ENCODE data around the gene ESR2. TPM values are rescaled to one million over a fixed set of nuclear protein-coding genes. Genes with fewer than 3 reads are reported as not detected.

ESR2 gene
- total and polyA plus RNA-seq, 2 of the 8 experiments (the other 6 are each of a cell fraction or from before 2014, with no cell fraction given): 0.19 to 0.23 TPM

DNA sequence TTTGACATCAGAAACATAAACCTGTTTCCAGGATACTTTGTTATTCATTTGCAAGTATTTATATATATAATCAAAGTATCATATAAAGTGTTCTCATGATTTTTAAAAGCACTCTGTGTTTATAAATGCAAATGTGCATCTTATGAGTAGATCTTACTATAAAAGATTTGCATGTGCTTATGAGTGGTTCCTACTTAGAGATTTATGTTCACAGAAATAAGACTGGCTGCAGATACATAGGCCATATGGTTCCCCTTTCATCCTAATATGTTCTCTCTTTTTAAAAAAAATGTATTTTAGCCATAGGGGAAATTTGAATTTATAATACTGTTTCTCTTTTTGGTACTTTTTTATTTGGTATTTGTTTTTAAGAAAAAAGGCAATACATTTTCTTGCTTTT is 174.2 kb downstream of the ESR2 start:
- Histone ChIP-seq H3K18ac (ENCODE audit: extremely low read depth, low read length) (no peak overlapping the region), H3K27ac (ENCODE audit: low read depth, low read length) (no peak overlapping the region), H3K14ac (ENCODE audit: insufficient read length) (no peak overlapping the region), H3K9ac (replicated peaks in 1 of 4; ENCODE audit: extremely low read depth in 1 of 4, low read depth in 3 of 4, low read length in 3 of 4) (no peak overlapping the region), H2BK12ac (ENCODE audit: low read depth, low read length) (no peak overlapping the region), H3K4me3 (ENCODE audit: extremely low read depth in 1 of 4, insufficient read depth in 2 of 4, low read depth in 3 of 4, low read length in 4 of 4) (no peak overlapping the region), H4K20me1 (replicated peaks in 1 of 2; ENCODE audit: control insufficient read depth in 1 of 2, insufficient read depth in 2 of 2, low read length in 2 of 2) (no peaks in the 10 kb centered on the region), H3K4me1 (replicated peaks in 1 of 4; ENCODE audit: control insufficient read depth in 3 of 4, insufficient read depth in 4 of 4, low read length in 3 of 4) (no peaks in the 10 kb centered on the region), H2AFZ (ENCODE audit: low read length) (no peak overlapping the region), H3K23me2 (ENCODE audit: low read depth, low read length) (no peaks in the 10 kb centered on the region), H3K79me2 (ENCODE audit: control insufficient read depth in 1 of 2, insufficient read depth in 2 of 2, low read length in 2 of 2) (no peaks in the 10 kb centered on the region), H2BK120ac (replicated peaks; ENCODE audit: low read depth, low read length) (no peak overlapping the region), H4K8ac (ENCODE audit: extremely low read depth, insufficient read depth, low read length) (no peak overlapping the region), H3K36me3 (ENCODE audit: control insufficient read depth in 2 of 4, insufficient read depth in 4 of 4, low read length in 3 of 4) (peaks cover under 1 to 25% (median 10%) of the 10 kb centered on the region in 4 experiments; a peak in 6 of 8 replicates), H3K4ac (replicated peaks; ENCODE audit: insufficient read length, low read depth, low read length) (no peak overlapping the region), H2BK5ac (ENCODE audit: low read depth, low read length) (no peak overlapping the region), H3K9me3 (ENCODE audit: insufficient read depth in 2 of 2, low read depth in 1 of 2, low read length in 1 of 2) (no peaks in the 10 kb centered on the region), H3K4me2 (ENCODE audit: insufficient read depth in 1 of 2, low read depth in 2 of 2, low read length in 2 of 2) (no peak overlapping the region), H3K79me1 (ENCODE audit: low read depth, low read length) (no peaks in the 10 kb centered on the region), H3K27me3 (replicated peaks in 1 of 4; ENCODE audit: control insufficient read depth in 3 of 4, extremely low read depth in 1 of 4, insufficient read depth in 3 of 4, low read length in 3 of 4) (no peaks in the 10 kb centered on the region), H2BK20ac (ENCODE audit: low read length) (no peak overlapping the region), H2AK5ac (ENCODE audit: low read depth, low read length) (no peak overlapping the region), H4K5ac (ENCODE audit: insufficient read length, low read depth, low read length) (no peak overlapping the region), H2BK15ac (ENCODE audit: low read length) (no peak overlapping the region), H4K91ac (replicated peaks; ENCODE audit: insufficient read length, low read length) (no peak overlapping the region), H3K23ac (ENCODE audit: insufficient read length) (no peak overlapping the region), H3K56ac (replicated peaks; ENCODE audit: insufficient read length, low read depth, low read length) (no peak overlapping the region)
- ChIA-PET POLR2A (ENCODE audit: partially characterized antibody) (no interaction called here), CTCF (ENCODE audit: partially characterized antibody) (interaction anchor here (0.8 kb wide), 1 partner anchor 17 kb away, joined by 3 read pairs; no protein-coding TSS in a partner anchor)
- no peak for DNase-seq (ENCODE audit: low read depth in 1 of 2, low spot score in 2 of 2)
- TF ChIP-seq SRF (IDR thresholded peaks at IDR 0.05; ENCODE audit: low read depth, low read length): no peak
- TF ChIP-seq, protein P1, sequence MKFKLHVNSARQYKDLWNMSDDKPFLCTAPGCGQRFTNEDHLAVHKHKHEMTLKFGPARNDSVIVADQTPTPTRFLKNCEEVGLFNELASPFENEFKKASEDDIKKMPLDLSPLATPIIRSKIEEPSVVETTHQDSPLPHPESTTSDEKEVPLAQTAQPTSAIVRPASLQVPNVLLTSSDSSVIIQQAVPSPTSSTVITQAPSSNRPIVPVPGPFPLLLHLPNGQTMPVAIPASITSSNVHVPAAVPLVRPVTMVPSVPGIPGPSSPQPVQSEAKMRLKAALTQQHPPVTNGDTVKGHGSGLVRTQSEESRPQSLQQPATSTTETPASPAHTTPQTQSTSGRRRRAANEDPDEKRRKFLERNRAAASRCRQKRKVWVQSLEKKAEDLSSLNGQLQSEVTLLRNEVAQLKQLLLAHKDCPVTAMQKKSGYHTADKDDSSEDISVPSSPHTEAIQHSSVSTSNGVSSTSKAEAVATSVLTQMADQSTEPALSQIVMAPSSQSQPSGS (IDR thresholded peaks at IDR 0.05; ENCODE audit: low read length): no peak
- no peak for FAIRE-seq
